SK-N-SH (cell line): ENCODE data around the gene KRTAP5-4. TPM values are rescaled to one million over a fixed set of nuclear protein-coding genes. Genes with fewer than 3 reads are reported as not detected.
A peak's percentile ranks its signal among the peaks of the same experiment; 100 is the strongest.

Source experiments
- CTCF ChIA-PET: fragments of 300-600, 350-600 bp; formaldehyde crosslinking; extraction: SDS; loops from one replicate; lab custom pipeline; 2021; lab: Yijun Ruan, JAX
- POLR2A ChIA-PET: fragments of 350-600 bp; sonication (Branson Sonifier 250); formaldehyde crosslinking; extraction: SDS; loops from one replicate; lab custom pipeline; 2020; ENCODE audit warnings: antibody characterized with exemption, inconsistent platforms; lab: Yijun Ruan, JAX
- DNase-seq: peaks from one replicate; pipeline ENCODE4 v3.0.0; 2012
- H2AFZ ChIP-seq: fragments of 200-600 bp; sonication (generic); 2 replicates; pipeline ENCODE4 v1.8.1; 2016; ENCODE audit warnings: antibody characterized with exemption, mild to moderate bottlenecking, low read depth
- H3F3A ChIP-seq: fragments of 200-600 bp; sonication (generic); replicated peaks from 2 replicates; pipeline ENCODE3; 2016; ENCODE audit warnings: antibody characterized with exemption, mild to moderate bottlenecking; ENCODE audit not compliant: insufficient read depth
- H3K27ac ChIP-seq, 2 experiments: fragments of 200-500 bp in 1 of 2; fragments of 200-600 bp in 1 of 2; sonication (Bioruptor generic) in 1 of 2; sonication (generic), shearing (Covaris generic) in 1 of 2; 2 replicates each; pipeline versions ENCODE4 v1.5.1 to v1.6.1; 2014 to 2016; ENCODE audit warnings: low read depth in 2 of 2, inconsistent platforms in 1 of 2, low read length in 1 of 2, mild to moderate bottlenecking in 1 of 2, mixed read lengths in 1 of 2
- H3K27me3 ChIP-seq: fragments of 200-600 bp; sonication (generic), shearing (Covaris generic); 2 replicates; pipeline ENCODE4 v1.6.1; 2016; ENCODE audit warnings: mixed run types; ENCODE audit not compliant: insufficient read depth
- H3K36me3 ChIP-seq, 2 experiments: fragments of 200-500 bp in 1 of 2; fragments of 200-600 bp in 1 of 2; sonication (Bioruptor generic) in 1 of 2; sonication (generic) in 1 of 2; replicated peaks in 1 of 2; 2 replicates each; pipeline versions ENCODE3 to v1.5.1; 2014 to 2016; ENCODE audit warnings: low read length in 1 of 2, mild to moderate bottlenecking in 1 of 2; ENCODE audit not compliant: insufficient read depth in 2 of 2, control insufficient read depth in 1 of 2
- H3K4me1 ChIP-seq, 2 experiments: fragments of 200-500 bp in 1 of 2; fragments of 200-600 bp in 1 of 2; sonication (Bioruptor generic) in 1 of 2; sonication (generic), shearing (Covaris generic) in 1 of 2; 2 replicates each; pipeline versions ENCODE4 v1.5.1 to v1.6.1; 2014 to 2016; ENCODE audit warnings: low read depth in 1 of 2, low read length in 1 of 2, mixed run types in 1 of 2; ENCODE audit not compliant: insufficient read depth in 2 of 2, control insufficient read depth in 1 of 2
- H3K4me2 ChIP-seq: fragments of 200-600 bp; sonication (generic), shearing (Covaris generic); 2 replicates; pipeline ENCODE4 v1.6.1; 2017; ENCODE audit warnings: mixed run types
- H3K4me3 ChIP-seq, 2 experiments: fragments of 200-500 bp in 1 of 2; fragments of 200-600 bp in 1 of 2; sonication (Bioruptor generic) in 1 of 2; sonication (generic), shearing (Covaris generic) in 1 of 2; 2 replicates each; pipeline versions ENCODE4 v1.5.1 to v1.8.1; 2014 to 2016; ENCODE audit warnings: low read depth in 2 of 2, inconsistent platforms in 1 of 2, low read length in 1 of 2, mild to moderate bottlenecking in 1 of 2, mixed read lengths in 1 of 2, moderate library complexity in 1 of 2
- H3K79me2 ChIP-seq: fragments of 200-600 bp; sonication (generic); 2 replicates; pipeline ENCODE4 v1.8.1; 2017; ENCODE audit warnings: mild to moderate bottlenecking; ENCODE audit not compliant: insufficient read depth
- H3K9ac ChIP-seq: fragments of 200-600 bp; sonication (generic); 2 replicates; pipeline ENCODE4 v1.6.1; 2017; ENCODE audit warnings: mixed run types
- H3K9me2 ChIP-seq: fragments of 200-600 bp; sonication (generic); 2 replicates; pipeline ENCODE4 v1.6.1; 2017; ENCODE audit warnings: mixed run types
- H3K9me3 ChIP-seq: fragments of 200-600 bp; sonication (generic); 2 replicates; pipeline ENCODE4 v1.6.1; 2017; ENCODE audit warnings: mixed run types, mild to moderate bottlenecking, moderate library complexity
- H4K20me1 ChIP-seq: fragments of 200-600 bp; sonication (generic); 2 replicates; pipeline ENCODE4 v1.6.1; 2017; ENCODE audit warnings: mild to moderate bottlenecking, mixed run types; ENCODE audit not compliant: insufficient read depth
- CHD2 ChIP-seq: fragments of 150-350 bp; IDR thresholded peaks from 2 replicates; pipeline ENCODE4 v1.6.1; 2018; ENCODE audit warnings: low read length; ENCODE audit not compliant: partially characterized antibody
- ELF1 ChIP-seq: IDR thresholded peaks from 2 replicates; pipeline ENCODE4 v1.4.0; 2012
- EZH2phosphoT487 ChIP-seq: fragments of 200-600 bp; sonication (generic); IDR thresholded peaks from 2 replicates; pipeline ENCODE4 v1.6.1; 2017; ENCODE audit warnings: low read depth, mixed run types, mild to moderate bottlenecking, antibody characterized with exemption, moderate library complexity, borderline replicate concordance
- POLR2AphosphoS5 ChIP-seq: IDR thresholded peaks from 2 replicates; pipeline ENCODE4 v1.6.1; 2012; ENCODE audit warnings: low read depth, low read length
- RAD21 ChIP-seq: IDR thresholded peaks from 2 replicates; pipeline ENCODE4 v1.6.1; 2012; ENCODE audit warnings: mild to moderate bottlenecking, low read length
- SIN3A ChIP-seq: IDR thresholded peaks from 2 replicates; pipeline ENCODE4 v1.6.1; 2012; ENCODE audit warnings: low read depth, mild to moderate bottlenecking, low read length, moderate library complexity, borderline replicate concordance
- SMC3 ChIP-seq: IDR thresholded peaks from 2 replicates; pipeline ENCODE4 v1.6.1; 2012; ENCODE audit warnings: low read depth, low read length, improper control_type of control experiment
- YY1 ChIP-seq: IDR thresholded peaks from 2 replicates; pipeline ENCODE4 v1.4.0; 2012; ENCODE audit warnings: low read depth, mild to moderate bottlenecking
- WGBS: methylation state at CpG from one replicate; pipeline ENCODE4 v1.1.6; 2017; ENCODE audit warnings: low lambda C conversion rate; 5-methylcytosine and 5-hydroxymethylcytosine counted together
- polyA plus RNA-seq, 3 experiments: library from polyadenylated mRNA; depleted of rRNA; stranded (reverse); fragments of >200 nt; gene quantifications; 2 replicates each; pipeline ENCODE4 v1.2.3, GENCODE V29; 2012
- TF ChIP-seq, protein P1 (sequence below): IDR thresholded peaks from 2 replicates; pipeline ENCODE4 v1.4.0; 2012; ENCODE audit warnings: low read depth
- TF ChIP-seq, protein P2 (sequence below): fragments of 150-350 bp; IDR thresholded peaks from 2 replicates; pipeline ENCODE4 v1.6.1; 2017; ENCODE audit warnings: antibody characterized with exemption, low read length, low read depth, borderline replicate concordance
- TF ChIP-seq, protein P3 (sequence below): IDR thresholded peaks from 2 replicates; pipeline ENCODE4 v1.4.0; 2012; ENCODE audit warnings: low read depth, borderline replicate concordance
- TF ChIP-seq, protein P4 (sequence below): IDR thresholded peaks from 2 replicates; pipeline ENCODE4; 2012
- TF ChIP-seq, protein P5 (sequence below): IDR thresholded peaks from 2 replicates; pipeline ENCODE4 v1.4.0; 2012; ENCODE audit warnings: low read depth, borderline replicate concordance

The KRTAP5-4 gene
- polyA plus RNA-seq, 1 of the 3 experiments (the other 2 are of a cell fraction): not detected

DNA sequence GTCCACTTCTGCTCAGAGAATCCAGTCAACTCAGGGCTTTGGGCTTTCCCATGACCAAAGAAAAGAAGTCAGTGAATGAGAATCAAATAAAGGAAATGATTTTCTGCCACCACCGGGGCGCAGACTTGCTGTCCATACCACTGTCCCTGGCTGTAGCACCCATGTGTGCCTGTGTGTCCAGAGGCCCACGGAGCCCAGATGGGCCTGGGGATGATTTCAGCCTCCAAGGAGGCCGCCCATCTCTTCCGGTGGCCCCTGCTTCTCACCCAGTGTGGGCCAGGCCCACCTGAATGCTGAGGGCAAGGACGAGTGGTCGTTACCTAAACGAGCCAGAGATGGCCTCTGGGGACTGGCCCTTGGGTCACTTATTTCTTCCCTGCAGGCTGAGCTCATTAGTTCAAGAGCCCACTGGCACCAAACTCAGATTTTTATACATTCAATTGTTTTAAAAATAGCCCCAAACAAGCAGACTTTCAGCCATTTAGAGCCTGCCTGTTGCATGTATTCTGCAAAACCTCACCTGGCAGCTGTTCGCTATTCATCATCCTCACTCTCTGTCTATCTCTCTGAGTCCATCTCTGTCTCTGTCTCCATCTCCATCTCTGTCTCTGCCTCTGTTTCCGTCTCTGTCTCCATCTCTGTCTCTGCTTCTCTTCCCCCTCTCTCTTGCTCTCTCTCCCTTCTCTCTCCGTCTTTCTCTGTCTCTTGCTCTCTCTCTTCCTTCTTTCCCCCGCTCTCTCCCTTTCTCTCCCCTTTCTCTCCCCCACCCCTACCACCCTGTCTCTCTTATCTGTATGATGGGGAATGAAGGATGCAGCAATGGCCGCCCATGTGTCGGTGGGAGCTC, 31.8 kb upstream of the KRTAP5-4 start:
- Histone ChIP-seq H3K9ac (no peak overlapping the region), H3K27me3 (no peaks in the 10 kb centered on the region), H3K36me3 (no peaks in the 10 kb centered on the region), H3K9me2 (no peaks in the 10 kb centered on the region), H2AFZ (no peak overlapping the region), H3K9me3 (no peaks in the 10 kb centered on the region), H3F3A (no peaks in the 10 kb centered on the region), H3K4me1 (peaks cover 0 to 27% of the 10 kb centered on the region in 2 experiments; a peak in 1 of 4 replicates), H3K27ac (no peak overlapping the region; a peak in 1 of 4 replicates), H3K4me3 (no peak overlapping the region), H3K79me2 (no peaks in the 10 kb centered on the region), H4K20me1 (no peaks in the 10 kb centered on the region), H3K4me2 (no peak overlapping the region)
- TF ChIP-seq YY1 (no peak), POLR2AphosphoS5 (no peak), SMC3 (no peak), CHD2 (no peak), ELF1 (no peak), RAD21 (no peak), EZH2phosphoT487 (no peak), SIN3A (no peak)
- TF ChIP-seq, protein P1, sequence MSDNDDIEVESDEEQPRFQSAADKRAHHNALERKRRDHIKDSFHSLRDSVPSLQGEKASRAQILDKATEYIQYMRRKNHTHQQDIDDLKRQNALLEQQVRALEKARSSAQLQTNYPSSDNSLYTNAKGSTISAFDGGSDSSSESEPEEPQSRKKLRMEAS: no peak
- TF ChIP-seq, protein P2, sequence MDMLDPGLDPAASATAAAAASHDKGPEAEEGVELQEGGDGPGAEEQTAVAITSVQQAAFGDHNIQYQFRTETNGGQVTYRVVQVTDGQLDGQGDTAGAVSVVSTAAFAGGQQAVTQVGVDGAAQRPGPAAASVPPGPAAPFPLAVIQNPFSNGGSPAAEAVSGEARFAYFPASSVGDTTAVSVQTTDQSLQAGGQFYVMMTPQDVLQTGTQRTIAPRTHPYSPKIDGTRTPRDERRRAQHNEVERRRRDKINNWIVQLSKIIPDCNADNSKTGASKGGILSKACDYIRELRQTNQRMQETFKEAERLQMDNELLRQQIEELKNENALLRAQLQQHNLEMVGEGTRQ: no peak
- TF ChIP-seq, protein P3, sequence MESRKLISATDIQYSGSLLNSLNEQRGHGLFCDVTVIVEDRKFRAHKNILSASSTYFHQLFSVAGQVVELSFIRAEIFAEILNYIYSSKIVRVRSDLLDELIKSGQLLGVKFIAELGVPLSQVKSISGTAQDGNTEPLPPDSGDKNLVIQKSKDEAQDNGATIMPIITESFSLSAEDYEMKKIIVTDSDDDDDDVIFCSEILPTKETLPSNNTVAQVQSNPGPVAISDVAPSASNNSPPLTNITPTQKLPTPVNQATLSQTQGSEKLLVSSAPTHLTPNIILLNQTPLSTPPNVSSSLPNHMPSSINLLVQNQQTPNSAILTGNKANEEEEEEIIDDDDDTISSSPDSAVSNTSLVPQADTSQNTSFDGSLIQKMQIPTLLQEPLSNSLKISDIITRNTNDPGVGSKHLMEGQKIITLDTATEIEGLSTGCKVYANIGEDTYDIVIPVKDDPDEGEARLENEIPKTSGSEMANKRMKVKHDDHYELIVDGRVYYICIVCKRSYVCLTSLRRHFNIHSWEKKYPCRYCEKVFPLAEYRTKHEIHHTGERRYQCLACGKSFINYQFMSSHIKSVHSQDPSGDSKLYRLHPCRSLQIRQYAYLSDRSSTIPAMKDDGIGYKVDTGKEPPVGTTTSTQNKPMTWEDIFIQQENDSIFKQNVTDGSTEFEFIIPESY: no peak
- TF ChIP-seq, protein P4, sequence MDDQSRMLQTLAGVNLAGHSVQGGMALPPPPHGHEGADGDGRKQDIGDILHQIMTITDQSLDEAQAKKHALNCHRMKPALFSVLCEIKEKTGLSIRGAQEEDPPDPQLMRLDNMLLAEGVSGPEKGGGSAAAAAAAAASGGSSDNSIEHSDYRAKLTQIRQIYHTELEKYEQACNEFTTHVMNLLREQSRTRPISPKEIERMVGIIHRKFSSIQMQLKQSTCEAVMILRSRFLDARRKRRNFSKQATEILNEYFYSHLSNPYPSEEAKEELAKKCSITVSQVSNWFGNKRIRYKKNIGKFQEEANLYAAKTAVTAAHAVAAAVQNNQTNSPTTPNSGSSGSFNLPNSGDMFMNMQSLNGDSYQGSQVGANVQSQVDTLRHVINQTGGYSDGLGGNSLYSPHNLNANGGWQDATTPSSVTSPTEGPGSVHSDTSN: no peak
- TF ChIP-seq, protein P5, sequence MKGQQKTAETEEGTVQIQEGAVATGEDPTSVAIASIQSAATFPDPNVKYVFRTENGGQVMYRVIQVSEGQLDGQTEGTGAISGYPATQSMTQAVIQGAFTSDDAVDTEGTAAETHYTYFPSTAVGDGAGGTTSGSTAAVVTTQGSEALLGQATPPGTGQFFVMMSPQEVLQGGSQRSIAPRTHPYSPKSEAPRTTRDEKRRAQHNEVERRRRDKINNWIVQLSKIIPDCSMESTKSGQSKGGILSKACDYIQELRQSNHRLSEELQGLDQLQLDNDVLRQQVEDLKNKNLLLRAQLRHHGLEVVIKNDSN: no peak
- ChIA-PET CTCF (interaction anchor here (0.8 to 9.9 kb wide), 41 partner anchors 13 to 532 kb away, joined by 3 to 277 read pairs (median 8); partner anchors contain the start of genes H19, SYT8 and TNNI2), POLR2A (interaction anchor here (1.4 to 3.0 kb wide), 2 partner anchors 14 to 498 kb away, joined by 5 to 11 read pairs; no protein-coding TSS in a partner anchor)
- 75% methylated on average over 10 of the region's 14 CpGs for WGBS
- peak; percentile 65 for DNase-seq
